Type B pancreatic cell (in vitro differentiated cells): ENCODE data around the gene SEC14L5. TPM values are rescaled to one million over a fixed set of nuclear protein-coding genes. Genes with fewer than 3 reads are reported as not detected.

Source experiments
- DNase-seq: peaks from one replicate; pipeline ENCODE4 v3.0.0; 2021; ENCODE audit warnings: mixed read lengths; ENCODE audit not compliant: unreplicated experiment; ENCODE audit errors: extremely low spot score
- H3K27ac Mint-ChIP-seq: 2 replicates; pipeline ENCODE4 v1.8.0; 2021; ENCODE audit warnings: mild to moderate bottlenecking, mixed read lengths
- H3K27me3 Mint-ChIP-seq: 2 replicates; pipeline ENCODE4 v1.8.0; 2021; ENCODE audit warnings: mixed read lengths
- H3K36me3 Mint-ChIP-seq: 2 replicates; pipeline ENCODE4 v1.8.0; 2021; ENCODE audit warnings: mixed read lengths
- H3K4me1 Mint-ChIP-seq: one replicate; pipeline ENCODE4 v1.8.0; 2021; ENCODE audit warnings: mixed read lengths; ENCODE audit not compliant: unreplicated experiment
- H3K4me3 Mint-ChIP-seq: 2 replicates; pipeline ENCODE4 v1.8.0; 2021; ENCODE audit warnings: mild to moderate bottlenecking, mixed read lengths
- H3K9me3 Mint-ChIP-seq: 2 replicates; pipeline ENCODE4 v1.8.0; 2021; ENCODE audit warnings: mixed read lengths
- total RNA-seq: library from RNA; stranded (reverse); gene quantifications from 2 replicates; pipeline ENCODE4 v1.2.1, GENCODE V29; 2021; ENCODE audit warnings: low replicate concordance
- TF ChIP-seq, protein P1 (sequence below): fragments of 200-600 bp; sonication (generic); conservative IDR thresholded peaks from 2 replicates; pipeline ENCODE4 v1.5.0; 2021; ENCODE audit warnings: antibody characterized with exemption, mild to moderate bottlenecking

The SEC14L5 gene
- total RNA-seq, 1 donor from 2014 or later, result 0.92 TPM

DNA sequence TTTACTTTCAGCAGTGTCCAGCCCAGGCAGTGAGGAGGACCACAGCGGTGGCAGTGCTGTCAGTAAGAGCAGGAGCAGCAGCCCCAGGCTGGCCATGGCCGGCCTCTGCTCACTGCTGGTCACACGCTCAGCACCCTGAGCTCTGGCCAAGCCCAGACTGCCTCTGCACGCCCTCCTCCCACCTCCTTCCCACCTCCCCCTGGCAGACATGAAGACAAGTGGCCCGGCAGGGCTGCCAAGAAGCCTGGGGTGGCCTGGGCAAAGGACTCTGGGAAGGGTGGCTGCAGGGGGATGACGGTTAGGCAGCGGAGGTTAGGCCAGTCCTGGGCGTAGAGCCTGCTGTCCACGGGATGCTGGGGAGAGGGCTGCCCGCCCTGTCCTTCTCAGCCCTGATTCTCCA, 107.7 kb downstream of the SEC14L5 start, which contains the start of gene C16orf89:
TSS of gene C16orf89 (minus strand) at position 144 of the 400 bp plus-strand sequence. CDS start at position 96, 48 bp downstream.
- H3K27me3 Mint-ChIP-seq, result peaks cover 37% of the 10 kb centered on the region
- no peak for DNase-seq
- H3K4me3 Mint-ChIP-seq, result no peak within 1 kb of the TSS
- TF ChIP-seq, protein P1, sequence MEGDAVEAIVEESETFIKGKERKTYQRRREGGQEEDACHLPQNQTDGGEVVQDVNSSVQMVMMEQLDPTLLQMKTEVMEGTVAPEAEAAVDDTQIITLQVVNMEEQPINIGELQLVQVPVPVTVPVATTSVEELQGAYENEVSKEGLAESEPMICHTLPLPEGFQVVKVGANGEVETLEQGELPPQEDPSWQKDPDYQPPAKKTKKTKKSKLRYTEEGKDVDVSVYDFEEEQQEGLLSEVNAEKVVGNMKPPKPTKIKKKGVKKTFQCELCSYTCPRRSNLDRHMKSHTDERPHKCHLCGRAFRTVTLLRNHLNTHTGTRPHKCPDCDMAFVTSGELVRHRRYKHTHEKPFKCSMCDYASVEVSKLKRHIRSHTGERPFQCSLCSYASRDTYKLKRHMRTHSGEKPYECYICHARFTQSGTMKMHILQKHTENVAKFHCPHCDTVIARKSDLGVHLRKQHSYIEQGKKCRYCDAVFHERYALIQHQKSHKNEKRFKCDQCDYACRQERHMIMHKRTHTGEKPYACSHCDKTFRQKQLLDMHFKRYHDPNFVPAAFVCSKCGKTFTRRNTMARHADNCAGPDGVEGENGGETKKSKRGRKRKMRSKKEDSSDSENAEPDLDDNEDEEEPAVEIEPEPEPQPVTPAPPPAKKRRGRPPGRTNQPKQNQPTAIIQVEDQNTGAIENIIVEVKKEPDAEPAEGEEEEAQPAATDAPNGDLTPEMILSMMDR, result no peak
- no peaks in the 10 kb centered on the region for H3K36me3 Mint-ChIP-seq
- H3K9me3 Mint-ChIP-seq, result no peaks in the 10 kb centered on the region
- H3K27ac Mint-ChIP-seq, result no peak within 1 kb of the TSS
- H3K4me1 Mint-ChIP-seq, result no peaks in the 10 kb centered on the region

DNA sequence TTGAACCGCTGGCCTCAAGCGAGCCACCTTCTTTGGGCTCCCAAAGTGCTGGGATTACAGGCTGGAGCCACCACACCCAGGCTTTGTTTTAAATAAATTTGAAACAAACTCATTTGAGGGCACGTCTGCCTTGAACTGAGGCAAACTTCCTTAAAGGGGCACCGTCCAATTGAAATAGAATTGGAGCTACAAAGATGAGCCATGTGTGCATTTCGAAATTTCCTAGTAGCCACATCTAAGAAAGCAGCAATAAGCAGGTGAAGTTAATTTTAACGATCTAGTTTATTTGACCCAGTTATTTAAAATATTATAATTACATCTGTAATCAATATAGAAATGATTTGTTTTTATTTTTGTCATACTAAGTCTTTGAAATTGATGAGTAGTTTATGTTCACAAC, 108.4 kb downstream of the SEC14L5 start:
- peaks cover 36% of the 10 kb centered on the region for H3K27me3 Mint-ChIP-seq
- H3K27ac Mint-ChIP-seq, result no peak overlapping the region
- no peaks in the 10 kb centered on the region for H3K4me1 Mint-ChIP-seq

More for the DNA sequence above, 108.4 kb downstream of the SEC14L5 start:
- TF ChIP-seq, protein P1, result no peak
- Mint-ChIP-seq H3K4me3 (no peak overlapping the region), H3K9me3 (no peaks in the 10 kb centered on the region), H3K36me3 (no peaks in the 10 kb centered on the region)
- no peak for DNase-seq

Other genes with a start within 250 kb of the SEC14L5 start
- gene ANKS3, start 224.1 kb upstream of the SEC14L5 start, total RNA-seq, result 21.6 and 36.7 TPM in 2 replicates
- 0.74 and 2.6 TPM in 2 replicates for gene DNAAF8, start 223.8 kb upstream of the SEC14L5 start, total RNA-seq
- gene ZNF500, start 191.2 kb upstream of the SEC14L5 start, total RNA-seq, result 19.0 and 21.0 TPM in 2 replicates
- not detected in 2 replicates for gene SEPTIN12, start 170.0 kb upstream of the SEC14L5 start, total RNA-seq
- 5.0 and 7.8 TPM in 2 replicates for gene SMIM22, start 163.0 kb upstream of the SEC14L5 start, total RNA-seq
- gene ROGDI, start 155.7 kb upstream of the SEC14L5 start, total RNA-seq, result 37.6 and 39.3 TPM in 2 replicates
- gene GLYR1, start 111.0 kb upstream of the SEC14L5 start, total RNA-seq, result 120 and 126 TPM in 2 replicates
- gene UBN1, start 110.8 kb upstream of the SEC14L5 start, total RNA-seq, result 39.4 and 41.4 TPM in 2 replicates
- 142 and 428 TPM in 2 replicates for gene PPL, start 21.2 kb upstream of the SEC14L5 start, total RNA-seq
- 16.8 and 18.0 TPM in 2 replicates for gene NAGPA, start 75.6 kb downstream of the SEC14L5 start, total RNA-seq
- 0.75 and 2.1 TPM in 2 replicates for gene C16orf89, start 107.6 kb downstream of the SEC14L5 start, total RNA-seq
- 30.4 and 31.0 TPM in 2 replicates for gene ALG1, start 113.5 kb downstream of the SEC14L5 start, total RNA-seq
- 10.1 and 16.5 TPM in 2 replicates for gene EEF2KMT, start 139.5 kb downstream of the SEC14L5 start, total RNA-seq